Keratinocyte (primary cell): Measurements from ENCODE around the gene TAGLN. TPM values are rescaled to one million over a fixed set of nuclear protein-coding genes. Genes with fewer than 3 reads are reported as not detected.

Source experiments
- DNase-seq: peaks from one replicate; pipeline ENCODE4 v3.0.0-alpha.2; 2011; ENCODE audit warnings: low read depth, missing footprints, low spot score
- FAIRE-seq: peaks from 2 replicates; lab custom pipeline; 2011; peaks lifted over from hg19 to GRCh38; lab: Jason Lieb, UNC
- H2AFZ ChIP-seq: 2 replicates; pipeline ENCODE4 v1.6.0; 2012; ENCODE audit warnings: low read length, control low read depth, inconsistent platforms; ENCODE audit not compliant: control insufficient read depth
- H3K27ac ChIP-seq: 2 replicates; pipeline ENCODE4 v1.5.1; 2011; ENCODE audit warnings: low read length; ENCODE audit not compliant: control insufficient read depth, insufficient read depth
- H3K27me3 ChIP-seq: 3 replicates; pipeline ENCODE4 v1.6.0; 2011; ENCODE audit warnings: low read length; ENCODE audit not compliant: control insufficient read depth, insufficient read depth; ENCODE audit errors: extremely low read depth
- H3K36me3 ChIP-seq, 2 experiments: 2 replicates in 1 of 2; 3 replicates in 1 of 2; pipeline ENCODE4 v1.5.1; 2011; ENCODE audit warnings: low read length in 2 of 2, mild to moderate bottlenecking in 1 of 2; ENCODE audit not compliant: control insufficient read depth in 2 of 2, insufficient read depth in 2 of 2; ENCODE audit errors: extremely low read depth in 1 of 2
- H3K4me1 ChIP-seq: 3 replicates; pipeline ENCODE4 v1.5.1; 2011; ENCODE audit warnings: low read length; ENCODE audit not compliant: control insufficient read depth, insufficient read depth; ENCODE audit errors: extremely low read depth
- H3K4me2 ChIP-seq: 3 replicates; pipeline ENCODE4 v1.6.0; 2011; ENCODE audit warnings: low read depth, low read length; ENCODE audit not compliant: control insufficient read depth, insufficient read depth; ENCODE audit errors: extremely low read depth
- H3K4me3 ChIP-seq, 3 experiments: fragments of 200-600 bp in 1 of 3; sonication (generic) in 1 of 3; 2 replicates in 2 of 3; 3 replicates in 1 of 3; pipeline ENCODE4 v1.5.1; 2011 to 2016; ENCODE audit warnings: low read length in 3 of 3, mild to moderate bottlenecking in 3 of 3, control low read depth in 2 of 3, inconsistent platforms in 1 of 3, low read depth in 1 of 3, mixed read lengths in 1 of 3, mixed run types in 1 of 3, moderate library complexity in 1 of 3; ENCODE audit not compliant: control insufficient read depth in 2 of 3, insufficient read depth in 2 of 3; ENCODE audit errors: extremely low read depth in 1 of 3
- H3K79me2 ChIP-seq: 2 replicates; pipeline ENCODE4 v1.6.0; 2012; ENCODE audit warnings: low read length; ENCODE audit not compliant: control insufficient read depth, insufficient read depth
- H3K9ac ChIP-seq: 3 replicates; pipeline ENCODE4 v1.6.0; 2011; ENCODE audit warnings: low read length; ENCODE audit not compliant: control insufficient read depth, insufficient read depth; ENCODE audit errors: extremely low read depth
- H3K9me1 ChIP-seq: 3 replicates; pipeline ENCODE4 v1.6.0; 2011; ENCODE audit warnings: low read length; ENCODE audit not compliant: control insufficient read depth, insufficient read depth; ENCODE audit errors: extremely low read depth
- H3K9me3 ChIP-seq: 2 replicates; pipeline ENCODE4 v1.5.1; 2012; ENCODE audit warnings: low read depth, low read length; ENCODE audit not compliant: control insufficient read depth
- H4K20me1 ChIP-seq: 3 replicates; pipeline ENCODE4 v1.6.0; 2011; ENCODE audit warnings: low read length; ENCODE audit not compliant: control insufficient read depth, insufficient read depth; ENCODE audit errors: extremely low read depth
- EZH2 ChIP-seq: IDR thresholded peaks from one replicate; pipeline ENCODE4 v1.6.1; 2012; ENCODE audit warnings: inconsistent platforms, mild to moderate bottlenecking, low read length, moderate library complexity
- dilution Hi-C: fragments of 300-500 bp; cut with MboI; formaldehyde crosslinking; loops from one replicate; pipeline ENCODE4 v1.7.0; 2020; ENCODE audit warnings: low sequenced_read_pairs; ENCODE audit not compliant: extremely low pct_ligation_motif_present
- polyA plus RNA-seq, 5 experiments: library from polyadenylated mRNA; depleted of rRNA in 3 of 5; stranded (reverse) in 3 of 5; stranded (forward) in 1 of 5; unstranded in 1 of 5; fragments of >200 nt; gene quantifications; 1 replicate in 1 of 5; 2 replicates in 3 of 5; 3 replicates in 1 of 5; pipeline versions ENCODE4 v1.2.1 to v1.2.3, GENCODE V29; 2011 to 2012; ENCODE audit warnings: missing spikeins in 2 of 5, low read depth in 1 of 5, low replicate concordance in 1 of 5
- TF ChIP-seq, protein P1 (sequence below), 3 experiments: IDR thresholded peaks in 1 of 3; conservative IDR thresholded peaks in 1 of 3; optimal IDR thresholded peaks in 1 of 3; 2 replicates in 2 of 3; 3 replicates in 1 of 3; pipeline versions ENCODE3 to v1.5.1; 2011; ENCODE audit warnings: low read length in 3 of 3, mild to moderate bottlenecking in 3 of 3, moderate library complexity in 2 of 3, control low read depth in 1 of 3, inconsistent platforms in 1 of 3; ENCODE audit not compliant: insufficient read depth in 2 of 3; ENCODE audit errors: extremely low read depth in 1 of 3

The TAGLN gene
- polyA plus RNA-seq, 1 donor (not counting 4 experiments of a cell fraction or from before 2014, with no cell fraction given): 26.6 TPM

DNA sequence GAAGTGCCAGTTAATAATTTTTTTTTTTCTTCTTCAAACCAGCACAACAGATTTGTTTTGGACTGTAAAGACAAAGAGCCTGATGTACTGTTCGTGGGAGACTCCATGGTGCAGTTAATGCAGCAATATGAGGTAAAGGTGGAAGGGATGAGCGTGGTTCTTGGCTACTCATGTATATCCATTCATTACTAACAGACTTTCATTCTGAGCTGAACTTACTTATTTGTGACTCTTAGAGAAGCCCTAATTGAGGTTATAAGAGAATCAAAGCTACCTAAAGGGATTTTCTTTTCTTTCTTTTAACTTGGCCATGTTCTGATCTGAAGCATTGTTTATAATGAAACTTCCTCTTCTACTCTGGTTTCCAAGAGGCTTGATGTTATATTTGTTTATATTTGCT, 39.3 kb upstream of the TAGLN start:
- Histone ChIP-seq H3K79me2 (peaks cover 62% of the 10 kb centered on the region), H2AFZ (no peak overlapping the region), H3K9me1 (no peaks in the 10 kb centered on the region), H3K4me3 (no peak overlapping the region), H3K4me1 (no peaks in the 10 kb centered on the region), H3K9me3 (no peaks in the 10 kb centered on the region), H3K27me3 (no peaks in the 10 kb centered on the region), H3K36me3 (peaks cover 16 to 18% of the 10 kb centered on the region in 2 experiments), H4K20me1 (peaks cover 3% of the 10 kb centered on the region), H3K27ac (no peak overlapping the region), H3K9ac (no peak overlapping the region), H3K4me2 (no peak overlapping the region)
- FAIRE-seq (peak; percentile 13), DNase-seq (no peak)
- no peak for TF ChIP-seq EZH2
- TF ChIP-seq, protein P1, sequence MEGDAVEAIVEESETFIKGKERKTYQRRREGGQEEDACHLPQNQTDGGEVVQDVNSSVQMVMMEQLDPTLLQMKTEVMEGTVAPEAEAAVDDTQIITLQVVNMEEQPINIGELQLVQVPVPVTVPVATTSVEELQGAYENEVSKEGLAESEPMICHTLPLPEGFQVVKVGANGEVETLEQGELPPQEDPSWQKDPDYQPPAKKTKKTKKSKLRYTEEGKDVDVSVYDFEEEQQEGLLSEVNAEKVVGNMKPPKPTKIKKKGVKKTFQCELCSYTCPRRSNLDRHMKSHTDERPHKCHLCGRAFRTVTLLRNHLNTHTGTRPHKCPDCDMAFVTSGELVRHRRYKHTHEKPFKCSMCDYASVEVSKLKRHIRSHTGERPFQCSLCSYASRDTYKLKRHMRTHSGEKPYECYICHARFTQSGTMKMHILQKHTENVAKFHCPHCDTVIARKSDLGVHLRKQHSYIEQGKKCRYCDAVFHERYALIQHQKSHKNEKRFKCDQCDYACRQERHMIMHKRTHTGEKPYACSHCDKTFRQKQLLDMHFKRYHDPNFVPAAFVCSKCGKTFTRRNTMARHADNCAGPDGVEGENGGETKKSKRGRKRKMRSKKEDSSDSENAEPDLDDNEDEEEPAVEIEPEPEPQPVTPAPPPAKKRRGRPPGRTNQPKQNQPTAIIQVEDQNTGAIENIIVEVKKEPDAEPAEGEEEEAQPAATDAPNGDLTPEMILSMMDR (optimal IDR thresholded peaks at IDR 0.05 in 1 of 3, IDR thresholded peaks at IDR 0.05 in 1 of 3, conservative IDR thresholded peaks at IDR 0.05 in 1 of 3; ENCODE audit: extremely low read depth in 1 of 3, insufficient read depth in 2 of 3, low read length in 3 of 3): no peak
- dilution Hi-C loops: no loop called here

DNA sequence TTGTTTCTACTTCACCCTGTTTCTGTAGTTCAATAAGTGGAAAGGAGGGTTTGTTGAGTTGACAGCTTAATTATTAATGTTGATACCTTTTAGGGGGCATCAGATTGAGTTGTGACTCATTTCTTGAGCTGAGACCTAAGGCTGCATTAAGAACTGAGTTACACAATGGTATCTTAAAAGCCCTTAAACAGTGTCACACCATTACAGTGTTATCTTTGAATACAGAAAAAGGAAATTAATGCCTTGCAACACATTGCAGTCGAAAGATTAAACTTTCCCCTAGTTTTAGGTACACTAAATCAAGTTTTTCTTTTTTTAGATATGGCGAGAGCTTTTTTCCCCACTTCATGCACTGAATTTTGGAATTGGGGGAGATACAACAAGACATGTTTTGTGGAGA, 38.3 kb upstream of the TAGLN start:
- DNase-seq: no peak
- Histone ChIP-seq H3K9me1 (no peaks in the 10 kb centered on the region), H3K4me3 (no peak overlapping the region), H3K4me2 (no peak overlapping the region), H2AFZ (no peak overlapping the region), H3K36me3 (peaks cover 18 to 20% of the 10 kb centered on the region in 2 experiments), H3K9ac (no peak overlapping the region), H3K9me3 (no peaks in the 10 kb centered on the region), H3K27me3 (no peaks in the 10 kb centered on the region), H3K4me1 (no peaks in the 10 kb centered on the region), H3K79me2 (peaks cover 55% of the 10 kb centered on the region), H4K20me1 (peaks cover 3% of the 10 kb centered on the region), H3K27ac (no peak overlapping the region)
- TF ChIP-seq, protein P1 (optimal IDR thresholded peaks at IDR 0.05 in 1 of 3, IDR thresholded peaks at IDR 0.05 in 1 of 3, conservative IDR thresholded peaks at IDR 0.05 in 1 of 3; ENCODE audit: extremely low read depth in 1 of 3, insufficient read depth in 2 of 3, low read length in 3 of 3): no peak
- TF ChIP-seq EZH2: no peak
- no peak for FAIRE-seq
- dilution Hi-C loops: no loop called here
